Adipocyte (in vitro differentiated cells): ENCODE measurements around the gene C2CD3.

Source experiments
- DNase-seq: peaks from one replicate; pipeline ENCODE4 v3.0.0-alpha.2; 2015; ENCODE audit warnings: low read depth
- H3K27me3 ChIP-seq: replicated peaks from 2 replicates; pipeline ENCODE4 v1.7.0; 2013; ENCODE audit warnings: mild to moderate bottlenecking, low read length, moderate library complexity; ENCODE audit not compliant: control insufficient read depth, insufficient read depth
- H3K36me3 ChIP-seq: 2 replicates; pipeline ENCODE4 v1.7.0; 2013; ENCODE audit warnings: low read length, mild to moderate bottlenecking, moderate library complexity; ENCODE audit not compliant: control insufficient read depth, insufficient read depth, severe bottlenecking
- H3K4me1 ChIP-seq: 2 replicates; pipeline ENCODE4 v1.7.0; 2013; ENCODE audit warnings: mild to moderate bottlenecking, low read length, moderate library complexity; ENCODE audit not compliant: control insufficient read depth, insufficient read depth
- H3K4me3 ChIP-seq: 2 replicates; pipeline ENCODE4 v1.7.0; 2013; ENCODE audit warnings: mild to moderate bottlenecking, low read length, moderate library complexity
- H3K9ac ChIP-seq: 2 replicates; pipeline ENCODE4 v1.7.0; 2013; ENCODE audit warnings: mild to moderate bottlenecking, low read length, moderate library complexity
- H3K9me3 ChIP-seq: 2 replicates; pipeline ENCODE4 v1.7.0; 2013; ENCODE audit warnings: mild to moderate bottlenecking, low read length, moderate library complexity; ENCODE audit not compliant: control insufficient read depth

The C2CD3 gene

GRCh38 chr11:74102321-74102720 is 68.5 kb downstream of the C2CD3 start:
- DNase-seq: no peak
- Histone ChIP-seq H3K4me3 (no peak overlapping the region), H3K27me3 (no peaks in the 10 kb centered on the region), H3K9me3 (no peaks in the 10 kb centered on the region), H3K9ac (no peak overlapping the region), H3K4me1 (no peaks in the 10 kb centered on the region), H3K36me3 (peaks cover 83% of the 10 kb centered on the region)

GRCh38 chr11:74100735-74101134 is 70.1 kb downstream of the C2CD3 start:
- no peak for DNase-seq
- Histone ChIP-seq H3K4me3 (no peak overlapping the region), H3K4me1 (no peaks in the 10 kb centered on the region), H3K36me3 (peaks cover 80% of the 10 kb centered on the region), H3K9me3 (no peaks in the 10 kb centered on the region), H3K27me3 (no peaks in the 10 kb centered on the region), H3K9ac (no peak overlapping the region)

DNA sequence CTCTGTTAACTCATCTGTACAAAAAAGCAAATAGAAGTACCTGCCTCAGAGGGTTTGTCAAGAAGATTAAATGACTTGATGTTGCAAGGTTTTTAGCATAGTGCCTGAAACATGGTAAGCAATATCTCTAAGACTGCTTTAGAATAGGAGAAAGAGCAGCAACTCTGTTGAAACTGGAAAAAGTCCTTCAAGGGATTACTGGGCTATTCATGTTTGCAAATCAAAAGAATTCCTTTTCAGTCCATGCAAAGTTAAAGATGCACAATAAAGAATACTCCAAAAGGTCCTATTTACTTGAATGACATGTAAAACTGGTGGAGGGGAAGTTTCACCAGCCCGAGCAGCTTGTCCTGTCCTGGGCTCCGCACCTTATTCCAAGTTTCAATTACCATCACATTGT is 70.6 kb downstream of the C2CD3 start:
- Histone ChIP-seq H3K9ac (no peak overlapping the region), H3K4me1 (no peaks in the 10 kb centered on the region), H3K27me3 (no peaks in the 10 kb centered on the region), H3K36me3 (peaks cover 78% of the 10 kb centered on the region), H3K9me3 (no peaks in the 10 kb centered on the region), H3K4me3 (no peak overlapping the region)
- DNase-seq: no peak

GRCh38 chr11:74097686-74098237 is 73.0 kb downstream of the C2CD3 start:
- Histone ChIP-seq H3K9me3 (no peaks in the 10 kb centered on the region), H3K9ac (no peak overlapping the region), H3K27me3 (no peaks in the 10 kb centered on the region), H3K4me1 (no peaks in the 10 kb centered on the region), H3K36me3 (peaks cover 80% of the 10 kb centered on the region), H3K4me3 (no peak overlapping the region)
- DNase-seq: no peak

GRCh38 chr11:74094393-74094792 is 76.4 kb downstream of the C2CD3 start:
- H3K9ac ChIP-seq: no peak overlapping the region
- H3K27me3 ChIP-seq: no peaks in the 10 kb centered on the region
- H3K4me1 ChIP-seq: no peaks in the 10 kb centered on the region
- no peaks in the 10 kb centered on the region for H3K9me3 ChIP-seq
- H3K36me3 ChIP-seq: peaks cover 82% of the 10 kb centered on the region
- no peak overlapping the region for H3K4me3 ChIP-seq
- DNase-seq: no peak

DNA sequence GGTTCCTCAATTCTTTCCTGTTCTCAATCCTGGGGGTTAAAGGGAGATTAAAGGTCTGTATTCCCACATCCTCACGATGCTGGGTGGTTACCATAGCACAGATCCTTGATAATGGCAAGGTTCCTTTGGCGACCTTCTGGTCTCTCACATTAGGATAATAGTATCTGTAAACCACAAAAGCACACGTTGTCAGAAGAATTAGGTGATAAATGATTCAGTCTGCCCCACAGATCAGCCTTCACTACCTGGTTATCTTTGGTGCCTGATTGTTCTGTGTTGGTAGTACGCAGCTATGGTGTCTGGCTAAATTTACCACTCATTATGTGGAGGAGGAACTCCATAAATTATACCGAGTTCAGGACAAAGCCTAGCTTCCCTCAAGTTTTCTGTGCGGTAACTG is 78.4 kb downstream of the C2CD3 start:
- Histone ChIP-seq H3K4me3 (no peak overlapping the region), H3K9ac (no peak overlapping the region), H3K36me3 (peaks cover 80% of the 10 kb centered on the region), H3K9me3 (no peaks in the 10 kb centered on the region), H3K4me1 (no peaks in the 10 kb centered on the region), H3K27me3 (no peaks in the 10 kb centered on the region)
- DNase-seq: no peak

DNA sequence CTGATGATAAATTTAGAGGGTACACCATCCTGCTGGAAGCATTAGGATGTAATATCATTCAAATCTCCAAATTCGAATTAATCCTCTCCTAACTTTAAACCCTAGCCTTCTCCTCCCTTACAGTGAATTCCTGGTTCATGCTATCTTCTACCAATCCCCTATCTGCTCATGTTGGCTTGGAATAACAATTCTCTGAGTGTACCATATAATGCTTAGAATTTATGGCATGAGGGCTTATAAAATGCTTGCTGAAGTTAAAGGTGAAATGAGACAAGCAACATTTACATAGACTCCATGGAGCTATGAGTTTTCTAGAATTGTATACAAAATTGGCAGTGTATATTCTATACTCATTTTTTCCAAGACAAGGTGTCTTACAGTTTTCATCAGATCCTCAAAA is 79.3 kb downstream of the C2CD3 start:
- H3K4me3 ChIP-seq: no peak overlapping the region
- H3K4me1 ChIP-seq: no peaks in the 10 kb centered on the region
- H3K36me3 ChIP-seq: peaks cover 82% of the 10 kb centered on the region
- no peaks in the 10 kb centered on the region for H3K9me3 ChIP-seq
- H3K27me3 ChIP-seq: no peaks in the 10 kb centered on the region
- no peak overlapping the region for H3K9ac ChIP-seq
- no peak for DNase-seq

DNA sequence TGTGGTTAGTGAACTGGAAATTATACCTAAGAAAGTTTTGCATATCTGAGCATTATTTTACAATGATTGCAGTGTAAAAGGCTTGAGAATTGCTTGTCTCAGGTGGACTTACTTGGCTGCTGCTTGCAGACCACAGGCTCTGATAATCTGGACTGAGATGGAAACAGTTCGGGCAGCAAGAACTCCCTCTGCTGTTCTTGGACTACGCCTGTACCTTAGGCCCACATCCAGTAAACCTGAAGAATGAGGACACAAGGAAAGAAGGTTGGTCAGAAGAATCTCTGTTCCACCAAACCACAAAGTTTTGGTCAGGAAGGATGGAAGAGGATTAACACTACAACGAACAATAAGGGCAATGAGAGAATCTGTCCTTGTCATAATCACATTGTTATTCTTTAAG is 80.1 kb downstream of the C2CD3 start:
- Histone ChIP-seq H3K4me1 (no peaks in the 10 kb centered on the region), H3K4me3 (no peak overlapping the region), H3K9me3 (no peaks in the 10 kb centered on the region), H3K27me3 (no peaks in the 10 kb centered on the region), H3K36me3 (peaks cover 88% of the 10 kb centered on the region), H3K9ac (no peak overlapping the region)
- no peak for DNase-seq

GRCh38 chr11:74086242-74086884 is 84.4 kb downstream of the C2CD3 start:
- no peak for DNase-seq
- H3K4me3 ChIP-seq: no peak overlapping the region

GRCh38 chr11:74085542-74085892 is 85.3 kb downstream of the C2CD3 start:
- peaks cover 4% of the 10 kb centered on the region for H3K4me1 ChIP-seq
- DNase-seq: no peak
- no peaks in the 10 kb centered on the region for H3K27me3 ChIP-seq
- peaks cover 46% of the 10 kb centered on the region for H3K36me3 ChIP-seq
- no peak overlapping the region for H3K4me3 ChIP-seq
- no peak overlapping the region for H3K9ac ChIP-seq
- no peaks in the 10 kb centered on the region for H3K9me3 ChIP-seq

More at GRCh38 chr11:74086242-74086884, 84.4 kb downstream of the C2CD3 start:
- no peak overlapping the region for H3K9ac ChIP-seq
- peaks cover 4% of the 10 kb centered on the region for H3K4me1 ChIP-seq
- H3K9me3 ChIP-seq: no peaks in the 10 kb centered on the region
- H3K27me3 ChIP-seq: no peaks in the 10 kb centered on the region
- peaks cover 54% of the 10 kb centered on the region for H3K36me3 ChIP-seq

DNA sequence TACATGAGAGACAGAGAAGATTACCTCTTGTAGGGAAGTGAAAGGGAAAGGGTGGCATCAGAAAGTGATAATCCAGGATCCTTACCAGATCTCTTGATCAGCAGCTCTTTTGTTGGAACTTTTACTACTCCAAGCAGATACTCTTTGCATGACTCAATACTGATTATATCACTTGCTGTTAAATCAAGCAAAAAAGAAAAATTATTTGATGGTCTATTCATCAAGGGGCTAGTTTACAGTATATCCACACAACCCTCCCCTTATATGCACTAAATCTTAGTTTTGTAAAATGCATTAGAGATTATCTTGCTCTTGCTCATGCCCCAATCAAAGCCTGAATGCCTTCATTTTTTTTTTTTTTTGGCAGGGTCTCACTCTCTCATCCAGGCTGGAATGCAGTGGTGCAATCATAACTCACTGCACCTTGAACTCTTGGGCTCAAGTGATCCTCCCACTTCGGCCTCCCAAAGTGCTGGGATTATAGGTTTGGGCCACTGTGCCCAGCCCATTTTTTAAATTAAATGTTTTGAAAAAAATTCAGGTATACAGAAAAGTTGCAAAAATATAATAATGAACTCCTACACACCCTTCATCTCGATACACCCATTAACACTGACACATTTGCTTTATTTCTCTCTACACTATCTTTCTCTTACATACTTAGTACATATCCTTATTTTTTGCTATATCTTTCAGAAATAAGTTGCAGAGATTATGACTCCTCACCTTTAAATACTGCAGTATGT is 85.8 kb downstream of the C2CD3 start:
- DNase-seq: peak; percentile 29
- Histone ChIP-seq H3K4me1 (peaks cover 4% of the 10 kb centered on the region), H3K36me3 (peaks cover 40% of the 10 kb centered on the region), H3K9ac (no peak overlapping the region), H3K9me3 (no peaks in the 10 kb centered on the region), H3K4me3 (no peak overlapping the region), H3K27me3 (no peaks in the 10 kb centered on the region)
